ENCODE results near the gene NEB.

DNA sequence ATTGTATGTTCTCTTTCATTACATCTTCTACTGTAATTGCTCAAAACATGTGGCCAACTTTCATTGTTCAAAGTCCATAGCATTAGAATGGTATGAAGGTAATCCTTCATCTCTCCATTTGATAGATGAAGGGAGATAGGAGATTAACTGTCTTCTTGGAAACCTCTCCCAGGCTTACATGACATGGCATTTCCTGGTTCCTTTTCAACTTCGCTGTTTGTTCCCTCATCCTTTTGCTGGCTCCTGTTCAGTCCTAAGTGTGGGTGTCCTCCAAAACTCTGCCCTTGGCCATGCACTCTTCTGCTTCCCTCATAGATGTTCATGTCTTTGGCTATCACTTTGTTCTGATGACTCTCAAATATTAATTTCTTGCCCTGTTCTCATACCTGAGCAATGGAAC lies 13.8 kb downstream of the NEB start:
- no peak for TF ChIP-seq EZH2 (optimal IDR thresholded peaks at IDR 0.05; ENCODE audit: low read depth, low read length)
- TF ChIP-seq, protein P1, sequence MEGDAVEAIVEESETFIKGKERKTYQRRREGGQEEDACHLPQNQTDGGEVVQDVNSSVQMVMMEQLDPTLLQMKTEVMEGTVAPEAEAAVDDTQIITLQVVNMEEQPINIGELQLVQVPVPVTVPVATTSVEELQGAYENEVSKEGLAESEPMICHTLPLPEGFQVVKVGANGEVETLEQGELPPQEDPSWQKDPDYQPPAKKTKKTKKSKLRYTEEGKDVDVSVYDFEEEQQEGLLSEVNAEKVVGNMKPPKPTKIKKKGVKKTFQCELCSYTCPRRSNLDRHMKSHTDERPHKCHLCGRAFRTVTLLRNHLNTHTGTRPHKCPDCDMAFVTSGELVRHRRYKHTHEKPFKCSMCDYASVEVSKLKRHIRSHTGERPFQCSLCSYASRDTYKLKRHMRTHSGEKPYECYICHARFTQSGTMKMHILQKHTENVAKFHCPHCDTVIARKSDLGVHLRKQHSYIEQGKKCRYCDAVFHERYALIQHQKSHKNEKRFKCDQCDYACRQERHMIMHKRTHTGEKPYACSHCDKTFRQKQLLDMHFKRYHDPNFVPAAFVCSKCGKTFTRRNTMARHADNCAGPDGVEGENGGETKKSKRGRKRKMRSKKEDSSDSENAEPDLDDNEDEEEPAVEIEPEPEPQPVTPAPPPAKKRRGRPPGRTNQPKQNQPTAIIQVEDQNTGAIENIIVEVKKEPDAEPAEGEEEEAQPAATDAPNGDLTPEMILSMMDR (IDR thresholded peaks at IDR 0.05; ENCODE audit: low read length): no peak

All from MM.1S (cell line).